ENCODE data around the gene SETBP1.
"Not testable (repeated sequence)": the region's sequence is repeated elsewhere in the genome, so short reads cannot be mapped to it uniquely, and the experiment has no call there.

Gene SETBP1

GRCh38 chr18:44788334-44788733 lies 107.6 kb downstream of the SETBP1 start:
- no peak for DNase-seq (ENCODE audit: low read depth in 4 of 4, low spot score in 1 of 4)

GRCh38 chr18:44789710-44790109 lies 109.0 kb downstream of the SETBP1 start:
- DNase-seq (ENCODE audit: low read depth in 4 of 4, low spot score in 1 of 4), result no peak

- no peak for DNase-seq (ENCODE audit: low read depth in 4 of 4, low spot score in 1 of 4)
Measured at GRCh38 chr18:44790860-44791259, 110.2 kb downstream of the SETBP1 start.

GRCh38 chr18:44791520-44791919 lies 110.8 kb downstream of the SETBP1 start:
- DNase-seq (ENCODE audit: low read depth in 4 of 4, low spot score in 1 of 4), result no peak

GRCh38 chr18:44792456-44793061 lies 111.9 kb downstream of the SETBP1 start:
- no peak for DNase-seq (ENCODE audit: low read depth in 4 of 4, low spot score in 1 of 4)

GRCh38 chr18:44793194-44793593 lies 112.5 kb downstream of the SETBP1 start:
- DNase-seq (ENCODE audit: low read depth in 4 of 4, low spot score in 1 of 4), result no peak

- no peak for DNase-seq (ENCODE audit: low read depth in 4 of 4, low spot score in 1 of 4)
Measured at GRCh38 chr18:44793685-44794084, 113.0 kb downstream of the SETBP1 start.

GRCh38 chr18:44795241-44795640 lies 114.6 kb downstream of the SETBP1 start:
- no peak for DNase-seq (ENCODE audit: low read depth in 4 of 4, low spot score in 1 of 4)

GRCh38 chr18:44796429-44797428 lies 116.0 kb downstream of the SETBP1 start:
- no peak for DNase-seq (ENCODE audit: low read depth in 4 of 4, low spot score in 1 of 4)

- DNase-seq (ENCODE audit: low read depth in 4 of 4, low spot score in 1 of 4), result no peak
Measured at GRCh38 chr18:44798433-44799048, 117.9 kb downstream of the SETBP1 start.

- no peak for DNase-seq (ENCODE audit: low read depth in 4 of 4, low spot score in 1 of 4)
Measured at GRCh38 chr18:44799382-44799906, 118.8 kb downstream of the SETBP1 start.

GRCh38 chr18:44799907-44800421 lies 119.3 kb downstream of the SETBP1 start:
- DNase-seq (ENCODE audit: low read depth in 4 of 4, low spot score in 1 of 4), result no peak

- not testable (repeated sequence) for DNase-seq (ENCODE audit: low read depth in 4 of 4, low spot score in 1 of 4)
Measured at GRCh38 chr18:44800766-44801165, 120.1 kb downstream of the SETBP1 start.

GRCh38 chr18:44801781-44802180 lies 121.1 kb downstream of the SETBP1 start:
- DNase-seq (ENCODE audit: low read depth in 4 of 4, low spot score in 1 of 4), result no peak

GRCh38 chr18:44802508-44802907 lies 121.8 kb downstream of the SETBP1 start:
- no peak for DNase-seq (ENCODE audit: low read depth in 4 of 4, low spot score in 1 of 4)

- DNase-seq (ENCODE audit: low read depth in 4 of 4, low spot score in 1 of 4), result no peak
Measured at GRCh38 chr18:44803019-44803650, 122.4 kb downstream of the SETBP1 start.

GRCh38 chr18:44804033-44804432 lies 123.3 kb downstream of the SETBP1 start:
- DNase-seq (ENCODE audit: low read depth in 4 of 4, low spot score in 1 of 4), result no peak

GRCh38 chr18:44805176-44805575 lies 124.5 kb downstream of the SETBP1 start:
- DNase-seq (ENCODE audit: low read depth in 4 of 4, low spot score in 1 of 4), result no peak

- DNase-seq (ENCODE audit: low read depth in 4 of 4, low spot score in 1 of 4), result no peak
Measured at GRCh38 chr18:44805643-44806042, 125.0 kb downstream of the SETBP1 start.

GRCh38 chr18:44807766-44808165 lies 127.1 kb downstream of the SETBP1 start:
- no peak for DNase-seq (ENCODE audit: low read depth in 4 of 4, low spot score in 1 of 4)

- no peak for DNase-seq (ENCODE audit: low read depth in 4 of 4, low spot score in 1 of 4)
Measured at GRCh38 chr18:44811572-44812125, 131.0 kb downstream of the SETBP1 start.
